NCI-H526 (cell line): ENCODE data around the gene CD99.

Experiments used
- DNase-seq, 2 experiments: peaks; one replicate each; lab custom pipeline; 2025; lab: John Stamatoyannopoulos, UW

Gene CD99

GRCh38 chrX:2676794-2677675 is 14.1 kb upstream of the CD99 start:
- DNase-seq, result no peak

GRCh38 chrX:2677764-2678163 is 13.3 kb upstream of the CD99 start:
- no peak for DNase-seq

- no peak for DNase-seq
These were observed 12.5 kb upstream of the CD99 start for GRCh38 chrX:2678583-2678982.

- DNase-seq, result no peak
These were observed 11.3 kb upstream of the CD99 start for GRCh38 chrX:2679534-2680485.

DNA sequence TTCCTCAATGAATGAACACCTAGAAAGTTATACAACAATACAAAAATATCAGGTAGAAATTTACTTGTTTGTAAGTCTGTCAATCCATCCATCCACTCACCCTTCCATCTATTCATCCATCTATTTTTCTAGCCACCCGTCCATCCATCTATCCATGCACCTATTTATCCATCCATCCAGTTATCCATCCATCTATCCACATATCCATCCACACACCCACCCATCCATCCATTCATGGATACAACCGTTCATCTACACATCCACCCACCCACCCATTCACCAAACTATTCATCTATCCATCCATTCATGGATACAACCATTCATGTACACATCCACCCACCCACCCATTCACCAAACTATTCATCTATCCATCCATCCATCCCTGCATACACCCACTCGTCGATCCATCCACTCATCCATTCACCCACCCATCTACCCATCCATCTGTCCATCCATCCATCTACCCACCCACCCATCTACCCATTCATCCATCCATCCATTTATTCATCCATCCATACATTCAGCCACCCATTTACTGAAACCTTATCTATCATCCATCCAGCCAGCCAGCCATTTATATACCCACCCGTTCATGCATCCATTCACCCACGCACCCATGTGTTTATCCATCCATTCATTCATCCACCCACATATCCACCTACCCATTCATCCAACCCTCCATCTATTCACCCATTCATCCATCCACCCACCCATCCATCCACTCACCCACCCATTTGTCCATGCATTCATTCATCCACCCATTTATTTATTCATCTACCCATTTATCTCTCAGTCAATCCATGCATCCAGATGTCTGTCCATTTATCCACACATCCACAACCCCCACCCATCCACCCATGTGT is 10.4 kb upstream of the CD99 start:
- no peak for DNase-seq

- no peak for DNase-seq
These were observed 8.4 kb upstream of the CD99 start for GRCh38 chrX:2682565-2683177.

DNA sequence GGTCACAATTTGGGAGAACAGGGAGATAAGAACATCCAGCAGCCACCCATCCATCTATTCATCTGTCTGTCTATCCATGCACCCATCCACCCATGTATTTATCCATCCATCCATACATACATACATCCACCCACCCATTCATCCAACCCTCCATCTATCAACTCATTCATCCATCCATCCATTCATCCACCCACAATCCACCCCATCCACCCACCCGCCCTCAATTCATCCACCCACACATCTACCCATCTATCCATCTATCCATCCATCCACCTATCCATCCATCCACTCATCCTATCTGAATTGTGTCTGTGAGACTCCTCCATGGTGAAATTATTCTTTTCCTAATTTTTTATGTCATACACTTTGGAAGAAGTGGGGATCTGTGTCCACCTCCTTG is 6.8 kb upstream of the CD99 start:
- no peak for DNase-seq

GRCh38 chrX:2685886-2686285 is 5.2 kb upstream of the CD99 start:
- DNase-seq, result no peak

DNA sequence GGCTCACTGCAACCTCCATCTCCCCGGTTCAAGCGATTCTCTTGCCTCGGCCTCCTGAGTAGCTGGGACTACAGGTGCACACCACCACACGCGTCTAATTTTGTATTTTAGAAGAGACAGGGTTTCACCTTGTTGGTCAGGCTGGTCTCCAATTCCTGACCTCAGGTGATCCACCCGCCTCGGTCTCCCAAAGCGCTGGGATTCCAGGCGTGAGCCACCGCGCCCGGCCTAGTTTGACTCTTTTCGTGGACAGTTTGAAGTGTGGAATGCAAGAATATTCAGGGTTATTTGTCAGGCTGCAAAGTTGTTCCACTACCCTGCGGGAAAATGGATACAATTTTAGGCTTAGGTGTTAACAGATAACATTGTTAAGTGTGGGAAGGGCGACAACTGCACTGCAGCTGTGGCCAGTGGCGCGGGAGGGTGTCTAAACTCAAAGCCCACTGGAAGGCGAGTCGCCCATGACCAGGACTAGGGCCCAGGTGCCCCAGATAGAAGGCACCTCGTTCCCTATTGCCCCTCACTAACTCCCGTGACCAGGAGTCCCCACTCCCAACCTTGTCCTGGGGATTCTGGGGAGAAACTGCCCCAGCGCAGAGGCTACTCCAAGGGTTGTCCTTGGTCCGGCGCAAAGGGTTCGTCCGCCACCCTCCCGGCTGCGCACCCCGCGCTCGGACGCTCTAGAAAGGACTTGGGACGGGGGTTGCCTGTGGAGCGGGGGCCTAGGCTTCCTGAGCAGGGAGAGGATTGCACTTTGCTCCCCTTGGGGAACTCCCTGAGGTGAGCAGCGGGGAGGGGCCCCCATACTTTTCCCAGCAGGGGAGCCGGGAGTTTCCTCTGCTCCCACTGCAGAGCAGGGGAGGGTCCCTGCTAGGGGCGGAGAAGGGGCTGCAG is 1.1 kb upstream of the CD99 start:
- DNase-seq, result no peak

GRCh38 chrX:2691543-2692220 is 587 bp downstream of the CD99 start:
- no peak for DNase-seq

DNA sequence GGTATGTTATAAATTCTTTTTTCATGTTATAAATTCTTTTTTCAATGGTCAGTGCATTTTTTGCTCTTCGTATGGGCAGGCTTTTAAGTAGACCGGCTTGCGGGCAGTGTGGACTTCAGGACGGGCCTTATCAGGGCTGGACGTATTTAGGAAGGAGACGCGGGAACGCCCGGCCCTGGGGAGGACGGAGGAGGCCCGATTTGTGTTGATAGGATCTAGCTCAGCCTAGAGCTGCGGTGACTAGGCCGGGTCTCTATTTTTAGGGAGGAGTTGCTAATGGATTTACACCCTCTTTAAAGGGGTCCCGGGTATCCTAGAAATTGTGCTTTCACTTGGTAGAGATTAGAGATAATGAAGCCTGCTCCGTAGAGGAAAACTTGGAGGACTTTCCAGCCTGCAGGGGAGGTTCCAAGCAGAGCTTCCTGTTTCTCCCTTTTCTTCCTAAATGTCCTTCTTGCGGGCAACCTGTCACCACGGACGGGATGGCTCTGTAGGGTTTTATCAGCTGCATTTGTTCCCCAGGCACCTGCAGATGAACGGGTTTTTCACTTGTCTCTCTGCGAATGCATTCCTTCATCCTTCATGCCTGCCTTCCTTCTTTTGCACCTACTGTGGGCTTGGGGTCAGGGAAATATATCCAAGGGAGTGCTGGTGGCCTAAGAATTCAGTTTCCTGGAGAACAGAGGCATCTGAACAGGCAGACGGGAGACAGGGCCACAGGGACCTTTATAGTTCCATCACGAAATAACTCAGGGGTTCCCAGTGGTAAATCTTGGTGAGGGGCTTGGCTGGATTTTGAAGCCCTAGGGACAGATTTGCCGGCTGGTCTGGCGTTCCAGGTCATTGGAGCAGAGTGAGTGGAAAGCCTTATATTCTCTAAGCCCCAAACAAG is 1.4 kb downstream of the CD99 start:
- no peak for DNase-seq

GRCh38 chrX:2693113-2694002 is 2.3 kb downstream of the CD99 start:
- DNase-seq, result no peak

DNA sequence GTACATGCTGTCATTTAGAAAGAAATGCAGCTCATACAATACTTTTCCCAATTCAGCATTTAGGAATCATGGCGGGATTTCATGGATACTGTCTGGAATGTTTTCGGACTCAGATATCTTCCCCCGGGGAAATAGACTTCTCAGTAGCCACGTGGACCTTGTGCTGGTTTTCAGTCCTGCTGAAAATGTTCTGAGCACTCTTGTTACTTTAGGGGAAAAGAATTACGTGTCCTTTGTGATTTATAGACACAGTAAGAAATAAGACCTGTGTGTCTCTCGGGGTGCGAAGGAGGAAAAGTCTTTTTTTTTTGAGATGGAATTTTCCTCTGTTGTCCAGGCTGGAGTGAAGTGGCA is 3.8 kb downstream of the CD99 start:
- DNase-seq, result no peak

DNA sequence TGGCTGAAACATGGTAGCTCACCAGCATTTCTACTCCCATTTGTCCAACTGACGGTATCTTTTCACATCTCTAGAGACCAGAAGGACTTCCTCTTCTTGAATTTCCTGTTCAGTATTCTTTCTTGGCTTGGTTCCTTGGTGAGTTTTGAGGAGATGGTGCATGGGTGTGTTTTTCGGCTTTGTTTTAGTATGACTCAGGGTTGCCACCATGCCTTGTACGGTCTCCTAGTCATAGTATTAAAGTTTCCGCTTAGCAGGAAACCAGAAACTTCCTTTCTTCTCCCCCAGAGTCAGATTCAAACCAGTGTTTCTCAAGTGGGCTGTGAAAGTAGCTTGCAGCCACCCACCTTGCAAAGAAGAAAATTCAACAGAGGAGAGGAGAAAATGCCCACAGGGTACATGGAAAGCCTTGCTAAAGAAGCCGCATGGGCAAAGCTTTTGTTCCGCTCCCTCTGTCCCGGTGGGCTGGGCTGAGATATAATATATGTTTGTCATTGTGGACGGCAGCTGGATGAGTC is 5.7 kb downstream of the CD99 start:
- no peak for DNase-seq

- no peak for DNase-seq
These were observed 6.2 kb downstream of the CD99 start for GRCh38 chrX:2697306-2697705.

- no peak for DNase-seq
These were observed 6.7 kb downstream of the CD99 start for GRCh38 chrX:2697741-2698299.

DNA sequence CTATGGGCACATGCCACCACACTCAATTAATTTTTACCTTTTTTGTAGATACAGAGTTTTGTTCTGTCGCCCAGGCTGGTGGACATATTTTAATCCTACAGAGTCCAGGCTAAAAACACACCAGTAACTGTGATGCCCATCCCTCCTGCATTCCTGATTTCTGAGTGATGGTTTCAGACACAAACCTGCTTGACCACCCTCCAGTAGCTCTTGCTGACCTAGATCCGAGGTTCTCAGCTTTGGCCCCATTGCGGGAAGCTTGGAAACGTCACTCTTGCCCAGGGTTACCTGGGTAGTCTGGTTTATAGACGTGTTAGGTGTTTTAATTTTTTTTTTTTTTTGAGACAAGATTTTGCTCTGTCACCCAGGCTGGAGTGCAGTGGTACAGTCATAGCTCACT is 7.5 kb downstream of the CD99 start:
- DNase-seq, result no peak
